ENCODE data around the gene TMEM126B.

The TMEM126B gene

DNA sequence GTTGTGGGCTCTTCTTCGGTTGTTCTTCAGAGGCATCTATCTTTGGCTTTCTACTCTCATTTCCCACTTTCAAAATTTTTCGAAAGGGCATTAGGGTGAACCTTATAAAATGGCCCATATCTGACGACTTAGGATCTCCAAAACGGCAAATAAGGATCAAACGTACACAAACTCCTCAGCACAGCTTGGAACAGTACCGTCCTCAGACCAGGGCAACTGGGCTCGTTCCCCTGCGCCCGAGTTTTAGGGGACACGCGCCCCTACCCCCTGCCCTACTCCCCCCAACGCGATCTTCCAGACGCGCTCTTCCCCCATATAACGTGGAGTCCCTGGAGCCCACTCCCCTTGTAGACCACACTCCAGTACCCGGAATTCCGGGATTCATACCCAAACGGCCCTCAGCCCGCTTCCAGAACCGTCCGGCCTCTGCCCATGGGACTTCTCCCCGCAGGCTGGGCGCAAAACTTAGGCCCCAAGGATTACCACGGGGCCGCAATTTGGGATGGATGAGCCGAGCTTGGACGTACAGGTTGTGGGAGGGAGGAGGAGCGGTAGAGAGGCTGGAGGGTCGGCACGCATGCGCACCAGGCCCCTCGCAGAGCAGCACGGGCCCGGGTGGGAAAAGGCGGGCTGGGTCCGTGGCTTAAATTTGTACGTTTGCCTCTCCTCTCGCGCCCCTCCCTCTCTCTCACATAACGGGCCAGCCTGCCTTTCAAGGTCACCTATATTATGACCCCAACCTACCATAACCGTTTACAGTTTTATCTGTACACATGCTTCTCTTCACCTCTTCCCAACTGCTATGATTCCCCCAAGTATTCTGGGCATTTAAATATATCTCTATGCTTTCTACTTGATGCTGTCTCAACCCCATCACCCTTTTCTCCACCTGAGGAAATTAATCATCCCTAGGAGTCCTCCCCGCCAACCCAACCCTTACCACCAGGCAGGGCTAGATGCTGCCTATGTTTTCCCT lies 54.2 kb downstream of the TMEM126B start:
- peak; percentile 43 for DNase-seq (ENCODE audit: low read depth)

DNA sequence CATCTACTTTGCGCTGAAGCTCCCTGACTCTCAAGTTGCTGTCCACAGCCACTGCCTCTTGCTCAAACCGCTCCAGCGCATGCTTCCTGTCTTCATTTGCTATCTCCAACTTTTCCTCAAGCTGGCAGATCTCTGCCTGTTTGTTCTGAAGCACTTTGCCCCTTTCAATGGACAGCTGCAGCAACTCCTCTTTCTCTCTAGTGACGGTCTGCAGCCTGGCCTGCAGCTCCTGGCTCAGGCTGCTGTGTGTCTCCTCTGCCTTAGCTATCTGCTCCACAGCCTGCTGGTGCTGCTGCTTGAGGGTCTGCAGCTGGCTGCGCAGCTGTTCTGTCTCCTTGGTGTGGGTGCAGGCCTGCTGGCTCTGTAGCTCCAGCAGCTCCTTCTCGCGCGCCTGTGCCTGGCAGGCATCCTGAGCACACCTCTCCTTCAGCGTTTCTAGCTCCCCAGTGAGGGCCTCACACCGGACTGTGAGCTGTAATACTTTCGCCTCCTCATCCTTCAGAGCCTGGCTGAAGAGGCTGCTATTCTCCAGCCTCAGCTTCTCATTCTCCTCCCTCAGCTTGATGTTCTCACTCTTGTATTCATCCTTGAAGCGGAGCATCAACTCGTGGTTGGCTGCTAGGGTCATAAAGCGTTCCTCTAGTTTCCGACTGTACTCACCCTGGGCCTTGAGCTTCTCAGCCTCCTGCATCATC lies 56.9 kb downstream of the TMEM126B start:
- DNase-seq (ENCODE audit: low read depth) = no peak

DNA sequence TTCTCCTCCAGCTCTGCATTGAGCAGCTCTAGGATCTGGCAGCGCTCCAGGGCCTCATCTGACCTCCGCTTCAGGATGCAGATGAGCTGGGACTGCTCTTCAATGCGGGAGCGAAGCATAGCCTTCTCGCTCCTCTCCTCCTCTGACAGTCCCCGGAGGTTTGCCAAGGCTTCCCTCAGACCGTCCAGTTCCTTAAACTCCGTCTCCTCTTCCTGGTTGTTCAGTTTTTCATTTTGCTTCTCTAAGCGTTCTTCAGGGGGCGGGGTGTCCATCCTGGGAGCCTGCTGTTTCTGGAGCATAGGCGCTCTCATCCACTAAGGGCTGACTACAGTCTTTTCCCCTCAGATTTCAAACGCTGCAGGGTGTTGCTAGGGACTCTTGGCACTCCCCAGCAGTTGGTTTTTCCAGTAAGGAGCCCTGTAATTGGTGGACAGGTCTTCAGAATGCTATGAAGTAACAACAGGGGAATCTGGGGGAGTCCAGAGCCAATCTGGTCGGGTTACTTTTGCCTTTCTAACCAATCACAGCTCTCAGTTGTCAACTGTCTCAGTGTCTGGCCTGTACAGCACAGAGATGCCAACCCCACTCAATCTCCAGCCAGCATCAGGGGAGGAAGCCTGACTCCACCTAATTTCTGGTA lies 57.5 kb downstream of the TMEM126B start, which contains the start of gene CCDC89:
Gene CCDC89, minus strand, starts transcription at position 376 of the 640 bp plus-strand sequence. Its CDS starts 65 bp downstream, at position 311.
- no peak for DNase-seq (ENCODE audit: low read depth)

All from stimulated activated CD8-positive, alpha-beta memory T cell treated with anti-CD3 and anti-CD28 coated beads, Interleukin-7, amount 100 ng/mL, for 24 hours (primary cell).